A549 (cell line): Measurements from ENCODE around the gene ZFHX3. TPM values are rescaled to one million over a fixed set of nuclear protein-coding genes. Genes with fewer than 3 reads are reported as not detected.

Experiments used
- ATAC-seq, 2 experiments: fragments of 200-7000 bp in 1 of 2; fragments of >200 bp in 1 of 2; cut with Nextera tagmentation in 1 of 2; cut with Tn5 transposase in 1 of 2; 3 replicates each; pipeline versions ENCODE4 v1.8.0 to v1.9.1; 2018 to 2020; ENCODE audit warnings: mild to moderate bottlenecking in 1 of 2, moderate library complexity in 1 of 2
- CTCF ChIA-PET: fragments of 300-600 bp; sonication (Branson Sonifier 250); formaldehyde crosslinking; extraction: SDS; loops from one replicate; lab custom pipeline; 2021; ENCODE audit warnings: antibody characterized with exemption, inconsistent platforms; lab: Yijun Ruan, JAX
- POLR2A ChIA-PET: fragments of 350-600 bp; formaldehyde crosslinking; extraction: SDS; loops from one replicate; lab custom pipeline; 2021; ENCODE audit warnings: antibody characterized with exemption, inconsistent platforms; lab: Yijun Ruan, JAX
- DNase-seq, 2 experiments: peaks; one replicate each; pipeline versions ENCODE4 v3.0.0 to v3.0.0-alpha.2; 2011 to 2016; ENCODE audit warnings: low read depth in 1 of 2, low spot score in 1 of 2
- FAIRE-seq: peaks from 2 replicates; lab custom pipeline; 2011; peaks lifted over from hg19 to GRCh38; lab: Jason Lieb, UNC
- H3K27ac ChIP-seq, 2 experiments: fragments of >200 bp; sonication (Bioruptor Twin); formaldehyde crosslinking; 3 replicates each; pipeline ENCODE4 v1.5.1; 2016 to 2017
- H3K4me1 ChIP-seq: fragments of >200 bp; sonication (Bioruptor Twin); formaldehyde crosslinking; 3 replicates; pipeline ENCODE4 v1.6.1; 2016
- H3K4me2 ChIP-seq: fragments of >200 bp; sonication (Bioruptor Twin); formaldehyde crosslinking; 3 replicates; pipeline ENCODE4 v1.6.1; 2016
- H3K4me3 ChIP-seq: fragments of >200 bp; sonication (Bioruptor Twin); formaldehyde crosslinking; 3 replicates; pipeline ENCODE4 v1.5.1; 2016
- H3K9me3 ChIP-seq: fragments of >200 bp; sonication (Bioruptor Twin); formaldehyde crosslinking; 3 replicates; pipeline ENCODE4 v1.6.1; 2016
- BCL3 ChIP-seq: fragments of >200 bp; sonication (Bioruptor Twin); formaldehyde crosslinking; IDR thresholded peaks from 3 replicates; pipeline ENCODE4 v1.6.1; 2016
- CTCF ChIP-seq: fragments of >200 bp; sonication (Bioruptor Twin); formaldehyde crosslinking; IDR thresholded peaks from 3 replicates; pipeline ENCODE4 v1.5.1; 2016
- ESRRA ChIP-seq: fragments of 150-350 bp; IDR thresholded peaks from 2 replicates; pipeline ENCODE4 v1.6.1; 2014; ENCODE audit warnings: mild to moderate bottlenecking, low read length, borderline replicate concordance
- HDAC2 ChIP-seq: fragments of 200-600 bp; sonication (generic); IDR thresholded peaks from 2 replicates; pipeline ENCODE4 v1.6.1; 2016
- HES2 ChIP-seq: fragments of >200 bp; sonication (Bioruptor Twin); formaldehyde crosslinking; IDR thresholded peaks from 2 replicates; pipeline ENCODE4 v1.6.1; 2016
- JUN ChIP-seq, 2 experiments: fragments of >200 bp; sonication (Bioruptor Twin); formaldehyde crosslinking; IDR thresholded peaks; 2 replicates in 1 of 2; 3 replicates in 1 of 2; pipeline ENCODE4 v1.6.1; 2016 to 2017
- NPAS2 ChIP-seq: fragments of 250-450 bp; sonication (Bioruptor Pico); IDR thresholded peaks from 2 replicates; pipeline ENCODE4 v1.8.0; 2022; ENCODE audit warnings: mild to moderate bottlenecking, moderate library complexity, borderline replicate concordance
- POLR2A ChIP-seq: IDR thresholded peaks from 2 replicates; pipeline ENCODE4 v1.6.1; 2012; ENCODE audit warnings: mild to moderate bottlenecking, low read length
- SMC3 ChIP-seq: fragments of >200 bp; sonication (Bioruptor Twin); formaldehyde crosslinking; IDR thresholded peaks from 3 replicates; pipeline ENCODE4 v1.6.1; 2018; ENCODE audit warnings: inconsistent platforms
- SREBF2 ChIP-seq: fragments of 450-650 bp; IDR thresholded peaks from 2 replicates; pipeline ENCODE4 v1.6.1; 2014; ENCODE audit warnings: mild to moderate bottlenecking, moderate library complexity
- USF2 ChIP-seq: fragments of 450-650 bp; IDR thresholded peaks from 2 replicates; pipeline ENCODE4 v1.6.1; 2014; ENCODE audit warnings: antibody characterized with exemption
- ZC3H11A ChIP-seq: fragments of 450-650 bp; IDR thresholded peaks from 2 replicates; pipeline ENCODE4 v1.6.1; 2014; ENCODE audit warnings: antibody characterized with exemption, mild to moderate bottlenecking
- ZNF302 ChIP-seq: fragments of 250-450 bp; sonication (Bioruptor Pico); IDR thresholded peaks from 2 replicates; pipeline ENCODE4 v1.9.0; 2021; ENCODE audit warnings: inconsistent platforms, mild to moderate bottlenecking, moderate library complexity
- ZSCAN20 ChIP-seq: fragments of 250-450 bp; sonication (Bioruptor Pico); IDR thresholded peaks from 2 replicates; pipeline ENCODE4 v1.8.0; 2022; ENCODE audit warnings: mild to moderate bottlenecking, moderate library complexity
- WGBS: methylation state at CpG from one replicate; pipeline ENCODE4 v1.1.6; 2017; ENCODE audit errors: missing lambda C conversion rate; 5-methylcytosine and 5-hydroxymethylcytosine counted together
- polyA plus RNA-seq, 4 experiments: library from polyadenylated mRNA; depleted of rRNA in 3 of 4; stranded (reverse); fragments of >200 nt; fragmentation: RNase III in 1 of 4; extraction: RNeasy Plus Mini Kit Qiagen cat#74134 plus additional on column Dnase treatment in 1 of 4; gene quantifications; 2 replicates in 3 of 4; 3 replicates in 1 of 4; pipeline ENCODE4 v1.2.3, GENCODE V29; 2011 to 2017

Gene ZFHX3
- polyA plus RNA-seq, 2 of the 4 experiments (the other 2 are of a cell fraction): 3.9 to 6.5 TPM

- TF ChIP-seq USF2: no peak
Measured at GRCh38 chr16:73047221-73047535, 750 bp downstream of the ZFHX3 start (continued).

- 50% methylated on average over 4 of the region's 4 CpGs for WGBS
- Histone ChIP-seq H3K9me3 (no peaks in the 10 kb centered on the region), H3K4me2 (peak overlapping the region; percentile 96), H3K27ac (peak overlapping the region; percentile 99), H3K4me3 (peak overlapping the region; percentile 72), H3K4me1 (peaks cover 76% of the 10 kb centered on the region)
- ATAC-seq: peak in 1 of 2 experiments; percentile 12; a peak in 2 of 6 replicates
- no peak for DNase-seq
- no peak for FAIRE-seq
- CTCF ChIA-PET: interaction anchor here (1.0 to 2.1 kb wide), 4 partner anchors 22 to 215 kb away, joined by 3 to 10 read pairs (median 6); no protein-coding TSS in a partner anchor
- no peak for TF ChIP-seq HDAC2
- no peak for TF ChIP-seq ZC3H11A
- TF ChIP-seq ZNF302: no peak
- no peak for TF ChIP-seq BCL3
- no peak for TF ChIP-seq JUN (IDR thresholded peaks at IDR 0.05)
- POLR2A ChIA-PET: interaction anchor here (0.7 to 1.4 kb wide), 3 partner anchors 8 to 26 kb away, joined by 3 to 5 read pairs (median 4); no protein-coding TSS in a partner anchor
Measured at GRCh38 chr16:73046849-73047214, 1.1 kb downstream of the ZFHX3 start.

GRCh38 chr16:73046202-73046848 lies 1.6 kb downstream of the ZFHX3 start:
- H3K4me3 ChIP-seq: peak overlapping the region; percentile 72; the same call in 2 of the 3 replicates
- no peaks in the 10 kb centered on the region for H3K9me3 ChIP-seq
- peak overlapping the region; percentile 99 for H3K27ac ChIP-seq
- DNase-seq (no peak), FAIRE-seq (no peak), ATAC-seq (no peak; a peak in 1 of 6 replicates)
- peak overlapping the region; percentile 96 for H3K4me2 ChIP-seq
- peaks cover 71% of the 10 kb centered on the region for H3K4me1 ChIP-seq
- WGBS: 62% methylated on average over 8 of the region's 8 CpGs
- TF ChIP-seq ZSCAN20 (CRISPR knock-in tag): no peak
- no peak for TF ChIP-seq SREBF2
- TF ChIP-seq ESRRA: no peak
- no peak for TF ChIP-seq POLR2A
- TF ChIP-seq USF2: no peak
- no peak for TF ChIP-seq SMC3
- CTCF ChIA-PET: interaction anchor here (0.6 to 2.1 kb wide), 4 partner anchors 22 to 214 kb away, joined by 3 to 10 read pairs (median 4); no protein-coding TSS in a partner anchor
- POLR2A ChIA-PET: interaction anchor here (0.8 kb wide), 1 partner anchor 26 kb away, joined by 3 read pairs; no protein-coding TSS in a partner anchor

- Histone ChIP-seq H3K27ac (peak overlapping the region; percentile 13 to 59; a peak in 2 of 6 replicates), H3K4me2 (peak overlapping the region; percentile 96; the same call in 1 of the 3 replicates), H3K4me1 (peaks cover 63% of the 10 kb centered on the region), H3K9me3 (no peaks in the 10 kb centered on the region), H3K4me3 (no peak overlapping the region)
- no peak for TF ChIP-seq HES2
- TF ChIP-seq USF2: no peak
- TF ChIP-seq CTCF: no peak
- no peak for TF ChIP-seq NPAS2 (CRISPR knock-in tag)
- ChIA-PET CTCF (interaction anchor here (1.6 kb wide), 1 partner anchor 105 kb away, joined by 4 read pairs; no protein-coding TSS in a partner anchor), POLR2A (no interaction called here)
- no peak for DNase-seq
- FAIRE-seq: no peak
- whole genome bisulfite sequencing: 84% methylated on average over 6 of the region's 6 CpGs
- ATAC-seq: no peak
Measured at GRCh38 chr16:73043828-73044467, 4.0 kb downstream of the ZFHX3 start.
